ENCODE data around the gene NCOA4. TPM values are rescaled to one million over a fixed set of nuclear protein-coding genes. Genes with fewer than 3 reads are reported as not detected.

NCOA4 gene
- total RNA-seq, 1 donor from 2014 or later: 89.0 TPM

DNA sequence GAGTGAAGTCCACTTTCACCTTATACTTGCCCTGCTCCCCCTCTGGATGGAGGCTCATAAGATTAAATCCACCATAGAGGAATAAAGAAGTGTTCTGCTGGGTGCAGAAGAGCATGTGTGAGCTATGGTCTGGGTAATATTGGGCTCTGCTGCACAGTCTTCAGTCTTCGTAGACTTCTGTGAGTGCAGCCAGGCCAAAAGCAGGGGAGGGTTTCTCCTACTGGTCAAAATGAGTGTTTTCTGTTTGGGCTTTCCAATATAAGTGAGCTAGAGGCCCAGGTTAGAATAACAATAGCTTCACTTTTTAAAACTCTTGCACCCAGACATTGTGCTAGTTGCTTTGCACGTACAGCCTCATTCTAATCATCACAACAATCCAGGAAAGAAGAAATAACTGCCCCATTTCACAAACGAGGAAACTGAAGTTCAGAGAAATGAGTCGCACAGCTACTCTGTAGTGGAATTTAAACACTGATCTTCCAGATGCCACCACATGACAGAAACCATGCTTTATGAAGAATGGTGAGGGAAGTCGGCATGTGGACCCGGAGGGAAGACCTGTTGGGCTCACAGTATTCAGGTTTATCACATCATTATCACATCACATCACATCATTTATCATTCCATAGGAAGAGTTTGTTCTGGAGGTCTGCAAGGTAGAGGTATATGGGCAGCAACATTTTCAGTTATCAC is 39.5 kb upstream of the NCOA4 start:
- no peaks in the 10 kb centered on the region for H3K27me3 Mint-ChIP-seq (ENCODE audit: low read depth)
- no peak for DNase-seq (ENCODE audit: low spot score)
- H3K4me3 Mint-ChIP-seq (ENCODE audit: unreplicated experiment): no peak overlapping the region
- H3K4me1 Mint-ChIP-seq (ENCODE audit: low read depth): no peaks in the 10 kb centered on the region
- no peak overlapping the region for H3K27ac Mint-ChIP-seq (ENCODE audit: unreplicated experiment)
- no peaks in the 10 kb centered on the region for H3K9me3 Mint-ChIP-seq (ENCODE audit: low read depth)
- TF ChIP-seq, protein P1, sequence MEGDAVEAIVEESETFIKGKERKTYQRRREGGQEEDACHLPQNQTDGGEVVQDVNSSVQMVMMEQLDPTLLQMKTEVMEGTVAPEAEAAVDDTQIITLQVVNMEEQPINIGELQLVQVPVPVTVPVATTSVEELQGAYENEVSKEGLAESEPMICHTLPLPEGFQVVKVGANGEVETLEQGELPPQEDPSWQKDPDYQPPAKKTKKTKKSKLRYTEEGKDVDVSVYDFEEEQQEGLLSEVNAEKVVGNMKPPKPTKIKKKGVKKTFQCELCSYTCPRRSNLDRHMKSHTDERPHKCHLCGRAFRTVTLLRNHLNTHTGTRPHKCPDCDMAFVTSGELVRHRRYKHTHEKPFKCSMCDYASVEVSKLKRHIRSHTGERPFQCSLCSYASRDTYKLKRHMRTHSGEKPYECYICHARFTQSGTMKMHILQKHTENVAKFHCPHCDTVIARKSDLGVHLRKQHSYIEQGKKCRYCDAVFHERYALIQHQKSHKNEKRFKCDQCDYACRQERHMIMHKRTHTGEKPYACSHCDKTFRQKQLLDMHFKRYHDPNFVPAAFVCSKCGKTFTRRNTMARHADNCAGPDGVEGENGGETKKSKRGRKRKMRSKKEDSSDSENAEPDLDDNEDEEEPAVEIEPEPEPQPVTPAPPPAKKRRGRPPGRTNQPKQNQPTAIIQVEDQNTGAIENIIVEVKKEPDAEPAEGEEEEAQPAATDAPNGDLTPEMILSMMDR (IDR thresholded peaks at IDR 0.05): no peak
- H3K36me3 Mint-ChIP-seq (ENCODE audit: low read depth): peaks cover 2% of the 10 kb centered on the region

DNA sequence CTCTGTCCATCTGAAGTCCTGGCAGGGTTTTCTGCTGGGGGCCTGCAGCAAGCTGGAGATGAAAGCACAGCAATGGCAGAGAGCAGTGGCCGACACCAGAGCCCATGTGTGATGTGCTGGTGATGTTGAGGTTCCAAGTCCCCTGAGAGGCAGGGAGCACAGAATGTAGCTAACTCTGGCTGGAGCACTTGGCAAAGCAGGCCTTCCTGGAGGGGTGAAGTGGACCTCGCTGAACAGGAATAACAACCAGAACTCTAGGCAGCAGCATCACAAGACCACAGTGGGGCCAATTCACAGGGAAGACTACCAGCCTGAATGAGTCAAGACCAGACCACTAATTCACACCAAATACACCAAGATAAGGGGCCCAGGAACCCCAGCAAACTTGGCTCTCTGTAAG is 38.5 kb upstream of the NCOA4 start:
- Mint-ChIP-seq H3K27ac (ENCODE audit: unreplicated experiment) (no peak overlapping the region), H3K4me1 (ENCODE audit: low read depth) (no peaks in the 10 kb centered on the region), H3K9me3 (ENCODE audit: low read depth) (no peaks in the 10 kb centered on the region), H3K27me3 (ENCODE audit: low read depth) (no peaks in the 10 kb centered on the region), H3K36me3 (ENCODE audit: low read depth) (peaks cover 2% of the 10 kb centered on the region), H3K4me3 (ENCODE audit: unreplicated experiment) (no peak overlapping the region)
- TF ChIP-seq, protein P1 (IDR thresholded peaks at IDR 0.05): no peak
- no peak for DNase-seq (ENCODE audit: low spot score)

GRCh38 chr10:46068117-46068516 is 37.7 kb upstream of the NCOA4 start:
- Mint-ChIP-seq H3K4me3 (ENCODE audit: unreplicated experiment) (no peak overlapping the region), H3K4me1 (ENCODE audit: low read depth) (no peaks in the 10 kb centered on the region), H3K27me3 (ENCODE audit: low read depth) (no peaks in the 10 kb centered on the region), H3K36me3 (ENCODE audit: low read depth) (peaks cover 2% of the 10 kb centered on the region), H3K9me3 (ENCODE audit: low read depth) (no peaks in the 10 kb centered on the region), H3K27ac (ENCODE audit: unreplicated experiment) (no peak overlapping the region)
- TF ChIP-seq, protein P1 (IDR thresholded peaks at IDR 0.05): no peak
- no peak for DNase-seq (ENCODE audit: low spot score)

DNA sequence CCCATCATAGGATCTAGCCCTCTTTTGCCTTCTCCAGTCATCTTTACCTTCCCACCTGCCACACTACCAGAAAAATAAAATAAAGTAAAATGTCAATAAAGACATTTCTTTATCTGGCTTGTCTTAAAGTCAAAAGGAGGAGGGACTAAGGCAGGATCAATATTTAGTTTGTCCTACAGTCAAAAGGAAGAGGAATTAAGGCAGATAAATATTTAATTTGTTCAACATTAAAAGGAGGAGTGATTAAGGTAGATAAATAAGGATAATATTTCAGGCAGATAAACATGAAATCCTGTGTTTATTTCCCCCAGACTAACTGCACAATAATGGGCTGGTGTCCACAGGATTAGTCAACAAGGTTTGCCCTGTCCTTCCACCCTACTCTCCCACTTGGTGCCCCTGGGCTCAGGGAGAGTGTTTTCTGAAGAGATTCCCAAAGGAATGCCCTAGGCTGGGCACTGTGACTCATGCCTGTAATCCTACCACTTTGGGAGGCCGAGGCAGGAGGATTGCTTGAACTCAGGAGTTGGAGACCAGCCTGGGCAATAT is 33.9 kb upstream of the NCOA4 start:
- Mint-ChIP-seq H3K9me3 (ENCODE audit: low read depth) (no peaks in the 10 kb centered on the region), H3K27me3 (ENCODE audit: low read depth) (no peaks in the 10 kb centered on the region), H3K36me3 (ENCODE audit: low read depth) (no peaks in the 10 kb centered on the region), H3K4me3 (ENCODE audit: unreplicated experiment) (no peak overlapping the region), H3K4me1 (ENCODE audit: low read depth) (no peaks in the 10 kb centered on the region), H3K27ac (ENCODE audit: unreplicated experiment) (no peak overlapping the region)
- DNase-seq (ENCODE audit: low spot score): no peak
- TF ChIP-seq, protein P1 (IDR thresholded peaks at IDR 0.05): no peak

DNA sequence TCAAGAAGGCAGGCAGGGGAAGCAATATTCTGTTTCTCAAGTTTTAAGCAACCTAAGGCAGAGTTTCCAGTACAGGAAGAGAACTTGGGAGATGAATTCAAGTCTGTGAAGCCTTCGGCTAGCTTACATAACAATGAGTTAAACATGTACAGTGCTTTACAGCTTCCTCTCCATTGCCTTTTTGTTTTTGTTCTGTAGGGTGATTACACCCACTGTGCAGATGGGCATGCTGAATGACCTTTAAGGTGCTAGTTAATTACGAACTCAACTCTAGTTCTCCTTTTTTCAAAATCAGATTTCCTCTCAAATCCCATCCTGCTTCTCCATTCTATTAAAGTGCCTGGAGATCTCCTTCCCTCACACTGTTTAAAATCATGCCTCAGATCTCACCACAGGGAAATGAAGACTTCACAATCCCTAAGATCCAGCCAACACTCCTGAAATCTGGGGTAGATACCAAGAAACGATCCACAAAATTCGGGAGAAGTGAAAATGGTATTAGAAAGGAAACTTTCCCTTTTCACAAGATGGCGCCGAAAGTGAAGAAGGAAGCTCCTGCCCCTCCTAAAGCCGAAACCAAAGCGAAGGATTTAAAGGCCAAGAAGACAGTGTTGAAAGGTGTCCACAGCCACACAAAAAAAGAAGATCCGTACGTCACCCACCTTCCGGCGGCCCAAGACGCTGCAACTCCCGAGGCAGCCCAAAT is 32.5 kb upstream of the NCOA4 start:
- no peak overlapping the region for H3K4me3 Mint-ChIP-seq (ENCODE audit: unreplicated experiment)
- no peaks in the 10 kb centered on the region for H3K9me3 Mint-ChIP-seq (ENCODE audit: low read depth)
- H3K36me3 Mint-ChIP-seq (ENCODE audit: low read depth): no peaks in the 10 kb centered on the region
- no peak overlapping the region for H3K27ac Mint-ChIP-seq (ENCODE audit: unreplicated experiment)
- DNase-seq (ENCODE audit: low spot score): no peak
- TF ChIP-seq, protein P1 (IDR thresholded peaks at IDR 0.05): no peak
- no peaks in the 10 kb centered on the region for H3K27me3 Mint-ChIP-seq (ENCODE audit: low read depth)
- H3K4me1 Mint-ChIP-seq (ENCODE audit: low read depth): no peaks in the 10 kb centered on the region

Data from chondrocyte (in vitro differentiated cells).